Adipocyte (in vitro differentiated cells): Measurements from ENCODE around the gene KAT2A.

ENCODE experiments used
- DNase-seq: peaks from one replicate; pipeline ENCODE4 v3.0.0-alpha.2; 2015; ENCODE audit warnings: low read depth
- H3K27me3 ChIP-seq: replicated peaks from 2 replicates; pipeline ENCODE4 v1.7.0; 2013; ENCODE audit warnings: mild to moderate bottlenecking, low read length, moderate library complexity; ENCODE audit not compliant: control insufficient read depth, insufficient read depth
- H3K36me3 ChIP-seq: 2 replicates; pipeline ENCODE4 v1.7.0; 2013; ENCODE audit warnings: low read length, mild to moderate bottlenecking, moderate library complexity; ENCODE audit not compliant: control insufficient read depth, insufficient read depth, severe bottlenecking
- H3K4me1 ChIP-seq: 2 replicates; pipeline ENCODE4 v1.7.0; 2013; ENCODE audit warnings: mild to moderate bottlenecking, low read length, moderate library complexity; ENCODE audit not compliant: control insufficient read depth, insufficient read depth
- H3K4me3 ChIP-seq: 2 replicates; pipeline ENCODE4 v1.7.0; 2013; ENCODE audit warnings: mild to moderate bottlenecking, low read length, moderate library complexity
- H3K9ac ChIP-seq: 2 replicates; pipeline ENCODE4 v1.7.0; 2013; ENCODE audit warnings: mild to moderate bottlenecking, low read length, moderate library complexity
- H3K9me3 ChIP-seq: 2 replicates; pipeline ENCODE4 v1.7.0; 2013; ENCODE audit warnings: mild to moderate bottlenecking, low read length, moderate library complexity; ENCODE audit not compliant: control insufficient read depth

The KAT2A gene

GRCh38 chr17:42120770-42121769 lies at the start of gene KAT2A:
KAT2A (minus strand) TSS chr17:42121367; CDS start chr17:42121304, 63 bp downstream.
- Histone ChIP-seq H3K9me3 (no peaks in the 10 kb centered on the region), H3K4me1 (peaks cover 10% of the 10 kb centered on the region), H3K9ac (peak within 1 kb of the TSS; percentile 70), H3K27me3 (no peaks in the 10 kb centered on the region), H3K4me3 (peak within 1 kb of the TSS; percentile 64), H3K36me3 (peaks cover 28% of the 10 kb centered on the region)
- peak; percentile 93 for DNase-seq

DNA sequence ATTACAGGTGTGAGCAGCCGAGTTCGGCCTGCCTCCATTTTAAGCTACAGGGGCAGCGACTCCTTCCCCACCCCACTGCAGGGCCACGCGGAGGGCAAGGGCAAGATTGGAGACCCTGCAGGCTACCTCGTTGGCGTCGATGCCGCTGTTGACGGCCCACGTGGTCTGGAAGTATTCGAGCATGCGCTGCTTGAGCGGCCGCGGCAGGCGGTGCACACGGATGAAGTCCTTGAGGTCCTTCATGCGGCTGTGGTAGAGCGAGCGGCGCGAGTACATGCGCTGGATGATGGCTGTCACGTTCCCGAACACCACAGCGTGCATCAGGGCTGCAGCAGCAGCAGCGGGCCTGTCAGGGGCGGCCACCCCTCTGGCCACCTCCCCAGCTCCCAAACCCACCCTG lies 48.2 kb upstream of the KAT2A start:
- no peaks in the 10 kb centered on the region for H3K36me3 ChIP-seq
- no peak for DNase-seq
- peaks cover 30% of the 10 kb centered on the region for H3K27me3 ChIP-seq
- H3K4me3 ChIP-seq: no peak overlapping the region
- H3K9me3 ChIP-seq: no peaks in the 10 kb centered on the region
- H3K4me1 ChIP-seq: no peaks in the 10 kb centered on the region
- H3K9ac ChIP-seq: no peak overlapping the region

DNA sequence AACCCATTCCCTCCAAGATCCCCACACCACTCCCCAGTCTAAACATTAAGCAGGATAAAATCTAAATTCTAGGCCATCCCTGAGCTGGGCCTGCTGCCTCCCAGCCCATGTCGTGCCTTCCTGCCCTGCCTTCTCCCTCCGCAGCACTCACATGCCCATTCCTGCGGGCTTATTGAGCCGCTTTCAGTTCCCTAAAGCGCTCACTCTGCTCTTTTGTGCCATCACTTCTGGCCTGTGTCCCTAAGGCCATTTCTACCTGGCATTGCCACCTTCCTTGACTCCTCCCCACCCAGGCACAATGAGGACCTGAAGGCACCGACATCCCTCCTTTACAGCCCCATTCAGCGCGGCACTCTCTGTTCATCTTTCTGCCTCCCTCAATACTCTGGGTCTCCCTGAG lies 46.6 kb upstream of the KAT2A start:
- Histone ChIP-seq H3K4me1 (no peaks in the 10 kb centered on the region), H3K4me3 (no peak overlapping the region), H3K27me3 (peaks cover 25% of the 10 kb centered on the region), H3K9ac (no peak overlapping the region), H3K9me3 (no peaks in the 10 kb centered on the region), H3K36me3 (no peaks in the 10 kb centered on the region)
- DNase-seq: no peak

- Histone ChIP-seq H3K4me3 (no peak overlapping the region), H3K9me3 (no peaks in the 10 kb centered on the region), H3K9ac (no peak overlapping the region), H3K36me3 (no peaks in the 10 kb centered on the region), H3K27me3 (peaks cover 15% of the 10 kb centered on the region), H3K4me1 (no peaks in the 10 kb centered on the region)
- no peak for DNase-seq
Observed at GRCh38 chr17:42166196-42166763, 45.1 kb upstream of the KAT2A start.

GRCh38 chr17:42165751-42166150 lies 44.6 kb upstream of the KAT2A start:
- H3K4me1 ChIP-seq: no peaks in the 10 kb centered on the region
- H3K4me3 ChIP-seq: no peak overlapping the region
- H3K36me3 ChIP-seq: no peaks in the 10 kb centered on the region
- no peaks in the 10 kb centered on the region for H3K9me3 ChIP-seq
- no peak for DNase-seq
- H3K27me3 ChIP-seq: peaks cover 15% of the 10 kb centered on the region
- H3K9ac ChIP-seq: no peak overlapping the region

- DNase-seq: no peak
- Histone ChIP-seq H3K9ac (no peak overlapping the region), H3K36me3 (no peaks in the 10 kb centered on the region), H3K4me1 (no peaks in the 10 kb centered on the region), H3K9me3 (no peaks in the 10 kb centered on the region), H3K4me3 (no peak overlapping the region), H3K27me3 (peaks cover 5% of the 10 kb centered on the region)
Observed at GRCh38 chr17:42163696-42164407, 42.7 kb upstream of the KAT2A start.

- DNase-seq: no peak
- H3K9ac ChIP-seq: no peak overlapping the region
- H3K36me3 ChIP-seq: no peaks in the 10 kb centered on the region
- H3K9me3 ChIP-seq: no peaks in the 10 kb centered on the region
- H3K27me3 ChIP-seq: peaks cover 5% of the 10 kb centered on the region
- H3K4me1 ChIP-seq: no peaks in the 10 kb centered on the region
- H3K4me3 ChIP-seq: no peak overlapping the region
Observed at GRCh38 chr17:42163113-42163512, 41.9 kb upstream of the KAT2A start.

- Histone ChIP-seq H3K27me3 (no peaks in the 10 kb centered on the region), H3K9me3 (no peaks in the 10 kb centered on the region), H3K36me3 (no peaks in the 10 kb centered on the region), H3K9ac (no peak overlapping the region), H3K4me3 (no peak overlapping the region), H3K4me1 (peaks cover 4% of the 10 kb centered on the region)
- no peak for DNase-seq
Observed at GRCh38 chr17:42160531-42160910, 39.4 kb upstream of the KAT2A start.

DNA sequence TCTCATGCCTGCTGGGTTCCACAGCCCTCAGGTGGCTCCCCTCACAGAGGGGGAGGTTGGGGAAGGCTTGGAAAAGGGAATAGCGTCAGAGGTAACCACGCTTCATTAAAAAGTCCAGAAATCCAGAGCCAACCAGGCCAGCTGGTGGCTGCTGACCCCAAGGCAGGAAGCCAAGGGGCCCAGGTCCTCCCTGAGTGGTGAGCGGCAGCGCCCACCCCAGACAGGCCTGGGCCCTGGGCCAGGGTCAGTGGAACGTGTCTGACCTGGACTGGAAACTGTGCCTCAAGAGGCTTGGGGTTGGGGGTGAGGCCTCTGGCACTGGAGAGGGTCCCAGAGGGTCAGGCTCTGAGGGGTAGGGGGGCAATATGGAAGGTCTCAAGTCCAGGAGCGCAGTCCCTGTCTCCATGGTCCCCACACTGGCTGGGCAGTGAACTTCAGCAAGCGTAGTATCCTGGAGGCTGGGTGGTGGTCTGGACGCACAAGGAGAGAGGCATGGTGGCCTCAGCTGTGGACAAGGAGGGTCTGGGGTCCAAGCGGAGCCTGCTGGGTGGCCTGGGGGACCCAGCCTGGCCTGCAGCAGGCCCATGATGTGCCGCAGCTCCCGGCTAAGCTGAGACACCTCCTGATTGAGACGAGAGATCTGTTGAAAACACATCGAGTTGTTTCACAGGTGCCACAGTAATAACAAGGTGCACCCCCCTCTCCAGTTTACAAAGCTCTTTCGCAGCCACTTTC lies 38.8 kb upstream of the KAT2A start:
- Histone ChIP-seq H3K9me3 (no peaks in the 10 kb centered on the region), H3K4me3 (no peak overlapping the region), H3K4me1 (peaks cover 6% of the 10 kb centered on the region), H3K36me3 (no peaks in the 10 kb centered on the region), H3K9ac (no peak overlapping the region), H3K27me3 (no peaks in the 10 kb centered on the region)
- no peak for DNase-seq

DNA sequence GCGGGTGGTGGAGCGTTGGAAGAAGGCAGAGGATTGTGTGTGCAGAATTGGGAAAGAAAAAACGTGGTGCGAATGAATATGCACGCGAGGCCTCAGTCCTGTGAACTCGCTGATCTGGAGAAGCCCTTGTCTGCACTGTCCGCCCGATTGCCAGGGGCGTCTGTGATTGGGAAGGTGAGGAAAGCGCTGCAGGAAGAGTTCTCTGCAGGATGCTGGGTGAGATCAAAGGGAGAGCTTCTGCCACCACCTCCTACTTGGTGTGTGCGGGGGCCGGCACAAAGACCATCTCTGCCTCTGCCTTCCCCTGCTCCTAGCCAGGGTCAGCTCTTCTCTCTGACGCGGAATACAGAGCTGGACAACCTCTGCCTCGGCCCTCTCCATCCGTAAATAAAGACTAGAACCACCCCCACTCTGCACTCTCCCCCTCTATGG lies 34.5 kb upstream of the KAT2A start:
- no peak for DNase-seq
- Histone ChIP-seq H3K36me3 (peaks cover 3% of the 10 kb centered on the region), H3K9me3 (no peaks in the 10 kb centered on the region), H3K9ac (peak overlapping the region; percentile 80), H3K4me1 (peaks cover 15% of the 10 kb centered on the region), H3K27me3 (no peaks in the 10 kb centered on the region), H3K4me3 (peak overlapping the region; percentile 98)
